PFSK-1 (cell line): ENCODE data around the gene PNCK.

Experiments
- POLR2AphosphoS5 ChIP-seq: IDR thresholded peaks from 2 replicates; pipeline ENCODE4 v1.6.1; 2012; ENCODE audit warnings: low read depth, mild to moderate bottlenecking, control low read depth, low read length, moderate library complexity
- SIN3A ChIP-seq: IDR thresholded peaks from 2 replicates; pipeline ENCODE4 v1.6.1; 2012; ENCODE audit warnings: mild to moderate bottlenecking, low read length, moderate library complexity, borderline replicate concordance; ENCODE audit not compliant: insufficient read depth

- no peak for TF ChIP-seq POLR2AphosphoS5
- TF ChIP-seq SIN3A = no peak
These were observed 7.8 kb downstream of the PNCK start for GRCh38 chrX:153665726-153666306.
